Nephron progenitor cell (in vitro differentiated cells): ENCODE data around the gene TTLL6.

Experiments used
- DNase-seq: peaks from one replicate; pipeline ENCODE4 v3.0.0; 2021
- H3K27ac Mint-ChIP-seq: 2 replicates; pipeline ENCODE4 v1.8.0; 2021; ENCODE audit warnings: mild to moderate bottlenecking, moderate library complexity, mixed read lengths
- H3K27me3 Mint-ChIP-seq: 2 replicates; pipeline ENCODE4 v1.8.0; 2021; ENCODE audit warnings: mild to moderate bottlenecking, low read depth, mixed read lengths; ENCODE audit not compliant: poor library complexity
- H3K36me3 Mint-ChIP-seq: 2 replicates; pipeline ENCODE4 v1.8.0; 2021; ENCODE audit warnings: low read depth, mixed read lengths
- H3K4me1 Mint-ChIP-seq: 2 replicates; pipeline ENCODE4 v1.8.0; 2021; ENCODE audit warnings: mixed read lengths
- H3K4me3 Mint-ChIP-seq: 2 replicates; pipeline ENCODE4 v1.8.0; 2021; ENCODE audit warnings: mild to moderate bottlenecking, moderate library complexity, mixed read lengths
- H3K9me3 Mint-ChIP-seq: 2 replicates; pipeline ENCODE4 v1.8.0; 2021; ENCODE audit warnings: mild to moderate bottlenecking, moderate library complexity, mixed read lengths
- CTCF ChIP-seq: fragments of 200-600 bp; sonication (generic); IDR thresholded peaks from 2 replicates; pipeline ENCODE4 v1.5.0; 2021; ENCODE audit warnings: antibody characterized with exemption

Gene TTLL6

GRCh38 chr17:48819466-48819865 is 2.4 kb upstream of the TTLL6 start:
- Mint-ChIP-seq H3K4me3 (no peak overlapping the region), H3K4me1 (peaks cover 48% of the 10 kb centered on the region), H3K27me3 (peaks cover 38% of the 10 kb centered on the region), H3K36me3 (no peaks in the 10 kb centered on the region), H3K27ac (peak overlapping the region; percentile 98), H3K9me3 (no peaks in the 10 kb centered on the region)
- no peak for TF ChIP-seq CTCF
- no peak for DNase-seq

- peak; percentile 41 for DNase-seq
- TF ChIP-seq CTCF: no peak
- Mint-ChIP-seq H3K4me1 (peaks cover 51% of the 10 kb centered on the region), H3K27me3 (peaks cover 40% of the 10 kb centered on the region), H3K36me3 (no peaks in the 10 kb centered on the region), H3K9me3 (no peaks in the 10 kb centered on the region), H3K4me3 (peak overlapping the region; percentile 62), H3K27ac (peak overlapping the region; percentile 98)
Observed at GRCh38 chr17:48818361-48818841, 1.4 kb upstream of the TTLL6 start.

- Mint-ChIP-seq H3K4me1 (peaks cover 58% of the 10 kb centered on the region), H3K27me3 (peaks cover 41% of the 10 kb centered on the region), H3K4me3 (peak overlapping the region; percentile 86), H3K9me3 (no peaks in the 10 kb centered on the region), H3K27ac (no peak overlapping the region), H3K36me3 (no peaks in the 10 kb centered on the region)
- DNase-seq: no peak
- TF ChIP-seq CTCF: no peak
Observed at GRCh38 chr17:48816438-48816773, 623 bp downstream of the TTLL6 start.

GRCh38 chr17:48815311-48815710 is 1.7 kb downstream of the TTLL6 start:
- Mint-ChIP-seq H3K9me3 (no peaks in the 10 kb centered on the region), H3K36me3 (no peaks in the 10 kb centered on the region), H3K4me3 (peak overlapping the region; percentile 60), H3K4me1 (peaks cover 53% of the 10 kb centered on the region), H3K27me3 (peaks cover 42% of the 10 kb centered on the region), H3K27ac (no peak overlapping the region)
- no peak for DNase-seq
- TF ChIP-seq CTCF: no peak

GRCh38 chr17:48814504-48814903 is 2.5 kb downstream of the TTLL6 start:
- Mint-ChIP-seq H3K27ac (no peak overlapping the region), H3K36me3 (no peaks in the 10 kb centered on the region), H3K9me3 (no peaks in the 10 kb centered on the region), H3K27me3 (peaks cover 42% of the 10 kb centered on the region), H3K4me1 (peaks cover 47% of the 10 kb centered on the region), H3K4me3 (no peak overlapping the region)
- peak; percentile 75 for TF ChIP-seq CTCF
- peak; percentile 60 for DNase-seq

GRCh38 chr17:48812001-48812400 is 5.0 kb downstream of the TTLL6 start:
- Mint-ChIP-seq H3K9me3 (no peaks in the 10 kb centered on the region), H3K27ac (no peak overlapping the region), H3K4me3 (no peak overlapping the region), H3K36me3 (no peaks in the 10 kb centered on the region), H3K4me1 (peaks cover 29% of the 10 kb centered on the region), H3K27me3 (peaks cover 49% of the 10 kb centered on the region)
- DNase-seq: no peak
- no peak for TF ChIP-seq CTCF
